ENCODE data around the gene ANGPTL8. TPM values are rescaled to one million over a fixed set of nuclear protein-coding genes. Genes with fewer than 3 reads are reported as not detected.

The ANGPTL8 gene
- total RNA-seq, 4 donors from 2014 or later = not detected

DNA sequence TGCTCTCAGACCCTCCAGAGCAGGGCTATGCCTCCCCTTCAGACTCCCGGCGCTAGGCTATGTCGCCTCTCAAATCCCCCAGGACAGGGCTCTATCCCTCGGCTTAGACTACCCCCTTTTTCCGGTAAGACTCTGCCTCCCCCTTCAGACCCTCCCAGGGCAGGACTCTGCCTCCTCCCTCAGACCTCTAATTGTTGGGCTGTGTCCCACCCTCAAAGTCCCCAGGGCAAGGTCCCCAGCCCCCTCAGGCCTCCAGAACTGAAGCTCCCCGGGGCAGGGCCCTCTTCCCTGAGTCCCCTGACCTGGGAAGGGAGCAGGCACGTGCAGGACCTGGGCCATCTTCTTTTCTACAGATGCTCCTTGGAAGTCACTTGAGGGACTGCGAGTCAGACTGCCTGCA lies 45.2 kb upstream of the ANGPTL8 start:
- Histone ChIP-seq H3K9me3 (no peaks in the 10 kb centered on the region), H3K36me3 (peaks cover 0 to 22% (median 0%) of the 10 kb centered on the region in 3 donors), H3K27me3 (no peaks in the 10 kb centered on the region), H3K4me3 (peak overlapping the region in 2 of 4 donors; percentile 7 to 77), H3K4me1 (peaks cover 0 to 53% (median 5%) of the 10 kb centered on the region in 4 donors), H3K27ac (peak overlapping the region in 3 of 4 donors; percentile 27 to 93 (median 64))
- no peak for DNase-seq
- TF ChIP-seq POLR2A (IDR thresholded peaks at IDR 0.05) = no peak
- TF ChIP-seq, protein P1, sequence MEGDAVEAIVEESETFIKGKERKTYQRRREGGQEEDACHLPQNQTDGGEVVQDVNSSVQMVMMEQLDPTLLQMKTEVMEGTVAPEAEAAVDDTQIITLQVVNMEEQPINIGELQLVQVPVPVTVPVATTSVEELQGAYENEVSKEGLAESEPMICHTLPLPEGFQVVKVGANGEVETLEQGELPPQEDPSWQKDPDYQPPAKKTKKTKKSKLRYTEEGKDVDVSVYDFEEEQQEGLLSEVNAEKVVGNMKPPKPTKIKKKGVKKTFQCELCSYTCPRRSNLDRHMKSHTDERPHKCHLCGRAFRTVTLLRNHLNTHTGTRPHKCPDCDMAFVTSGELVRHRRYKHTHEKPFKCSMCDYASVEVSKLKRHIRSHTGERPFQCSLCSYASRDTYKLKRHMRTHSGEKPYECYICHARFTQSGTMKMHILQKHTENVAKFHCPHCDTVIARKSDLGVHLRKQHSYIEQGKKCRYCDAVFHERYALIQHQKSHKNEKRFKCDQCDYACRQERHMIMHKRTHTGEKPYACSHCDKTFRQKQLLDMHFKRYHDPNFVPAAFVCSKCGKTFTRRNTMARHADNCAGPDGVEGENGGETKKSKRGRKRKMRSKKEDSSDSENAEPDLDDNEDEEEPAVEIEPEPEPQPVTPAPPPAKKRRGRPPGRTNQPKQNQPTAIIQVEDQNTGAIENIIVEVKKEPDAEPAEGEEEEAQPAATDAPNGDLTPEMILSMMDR (IDR thresholded peaks at IDR 0.05) = no peak

DNA sequence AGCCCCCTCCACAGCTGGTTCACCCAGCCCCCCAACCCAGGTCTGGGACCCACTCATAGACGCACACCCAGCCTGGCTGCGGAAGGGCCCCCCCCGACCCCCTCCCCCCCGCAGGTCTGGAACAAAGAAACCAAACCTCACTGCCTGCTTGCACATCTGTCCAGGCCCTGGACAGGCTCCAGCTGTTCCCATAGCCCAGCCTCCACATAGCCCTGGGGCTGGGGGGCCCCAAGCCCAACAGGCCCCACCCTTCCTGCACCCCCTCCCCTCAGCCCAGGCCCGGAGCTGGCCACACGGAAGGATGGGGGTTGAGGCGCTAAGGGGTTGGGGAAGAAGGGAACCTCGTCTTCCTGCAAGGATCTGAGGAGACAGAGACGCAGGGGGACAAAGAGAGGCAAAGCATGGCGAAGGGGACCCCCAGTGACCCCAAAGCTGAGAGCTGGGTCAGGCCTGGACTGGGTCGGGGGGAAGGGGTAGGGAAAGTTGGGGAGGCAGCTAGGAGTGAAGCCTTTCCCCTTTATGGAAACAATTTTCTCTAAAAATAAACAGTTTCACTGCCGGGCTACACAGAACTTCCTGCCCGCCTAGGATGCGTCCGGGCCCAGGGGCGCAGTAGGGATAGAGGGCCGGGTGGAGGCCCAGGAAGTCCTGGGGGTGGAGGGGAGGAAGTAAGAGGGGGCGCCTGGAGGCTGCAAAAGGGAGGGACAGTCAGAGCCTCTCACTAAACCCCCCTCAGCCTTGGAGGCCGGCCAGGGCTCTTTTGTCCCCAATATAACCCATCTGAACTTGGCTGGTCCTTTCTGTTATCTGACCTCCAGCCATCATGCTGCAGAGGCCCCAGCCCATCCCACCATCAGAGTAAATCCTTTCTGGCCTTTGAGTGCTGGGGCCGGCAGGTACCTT lies 44.5 kb upstream of the ANGPTL8 start:
- H3K9me3 ChIP-seq = no peaks in the 10 kb centered on the region
- H3K27ac ChIP-seq = peak overlapping the region in 3 of 4 donors; percentile 53 to 93 (median 64)
- TF ChIP-seq POLR2A (IDR thresholded peaks at IDR 0.05) = no peak
- TF ChIP-seq, protein P1 (IDR thresholded peaks at IDR 0.05) = no peak
- peaks cover 0 to 22% (median 0%) of the 10 kb centered on the region in 3 donors for H3K36me3 ChIP-seq
- H3K4me3 ChIP-seq = peak overlapping the region in 3 of 4 donors; percentile 7 to 77 (median 35)
- peaks cover 0 to 47% (median 5%) of the 10 kb centered on the region in 4 donors for H3K4me1 ChIP-seq
- no peaks in the 10 kb centered on the region for H3K27me3 ChIP-seq
- no peak for DNase-seq

DNA sequence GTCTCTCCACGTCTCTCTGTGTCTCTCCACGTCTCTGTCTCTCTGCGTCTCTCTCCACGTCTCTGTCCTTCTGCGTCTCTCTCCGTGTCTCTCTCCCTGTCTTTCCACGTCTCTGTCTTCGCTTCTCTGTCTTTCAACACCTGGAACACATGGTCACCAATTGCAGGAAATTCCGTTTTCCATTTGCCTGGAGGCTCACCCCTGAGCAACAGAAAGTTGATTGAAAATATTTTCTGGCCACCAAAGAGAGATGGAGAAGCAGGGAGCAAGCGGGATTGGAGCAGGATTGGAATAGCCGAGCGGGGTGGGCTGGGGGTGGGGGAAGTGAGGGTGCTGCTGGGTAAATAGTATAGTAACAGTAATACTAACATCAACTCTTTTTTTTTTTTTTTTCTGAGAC lies 43.7 kb upstream of the ANGPTL8 start:
- Histone ChIP-seq H3K36me3 (peaks cover 0 to 28% (median 0%) of the 10 kb centered on the region in 3 donors), H3K9me3 (no peaks in the 10 kb centered on the region), H3K4me3 (peak overlapping the region; percentile 35 to 77 (median 49)), H3K4me1 (peaks cover 0 to 41% (median 5%) of the 10 kb centered on the region in 4 donors), H3K27ac (peak overlapping the region in 2 of 4 donors; percentile 64 to 93), H3K27me3 (no peaks in the 10 kb centered on the region)
- no peak for DNase-seq
- TF ChIP-seq, protein P1 (IDR thresholded peaks at IDR 0.05) = no peak
- TF ChIP-seq POLR2A (IDR thresholded peaks at IDR 0.05) = no peak

DNA sequence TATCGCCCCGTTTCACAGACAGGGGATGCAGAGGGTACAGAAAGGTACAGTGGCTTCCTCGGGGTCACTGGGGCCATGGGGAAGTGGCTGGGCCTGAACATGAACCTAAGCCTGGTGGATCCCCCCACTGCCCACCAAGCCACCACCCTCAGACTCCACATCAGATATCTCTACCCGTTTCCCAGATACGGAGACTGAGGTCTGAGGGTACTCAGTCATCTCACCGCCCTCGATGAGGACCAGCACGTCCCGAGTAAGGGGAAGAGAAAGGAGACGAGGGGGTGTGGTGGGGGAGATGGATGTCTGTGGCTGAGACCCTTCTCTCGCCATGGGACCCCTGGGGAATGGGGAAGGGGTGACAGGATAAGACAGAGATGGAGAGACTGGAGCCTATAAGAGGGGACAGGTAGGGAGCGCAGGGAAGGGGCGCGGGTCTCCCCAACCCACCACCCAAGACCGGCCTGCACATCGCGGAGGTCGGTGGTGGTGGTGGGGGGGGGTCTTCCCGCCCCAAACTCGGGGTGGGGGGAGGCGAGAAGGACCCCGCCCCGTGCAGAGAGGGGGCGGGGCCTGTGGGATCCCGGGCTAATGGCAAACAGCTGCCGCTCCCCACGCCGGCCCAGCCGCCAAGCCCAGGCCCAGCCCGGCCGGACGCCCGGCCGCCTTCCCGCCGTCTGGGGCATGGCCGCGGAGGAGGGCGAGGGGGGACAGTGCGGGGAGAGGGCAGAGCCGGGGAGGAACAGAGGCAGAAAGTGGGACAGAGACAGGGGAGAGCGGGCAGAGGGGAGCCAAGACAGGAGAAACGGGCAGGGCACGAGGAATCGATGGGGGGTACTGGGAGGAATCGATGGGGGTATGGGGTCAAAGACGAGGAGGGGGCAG lies 42.8 kb upstream of the ANGPTL8 start:
- H3K27ac ChIP-seq = peak overlapping the region; percentile 66 to 95 (median 81)
- peaks cover 0 to 32% (median 0%) of the 10 kb centered on the region in 3 donors for H3K36me3 ChIP-seq
- DNase-seq = peak in 1 of 3 donors; percentile 63
- TF ChIP-seq POLR2A (IDR thresholded peaks at IDR 0.05) = no peak
- TF ChIP-seq, protein P1 (IDR thresholded peaks at IDR 0.05) = no peak
- H3K4me1 ChIP-seq = peaks cover 0 to 41% (median 5%) of the 10 kb centered on the region in 4 donors
- no peaks in the 10 kb centered on the region for H3K9me3 ChIP-seq
- peak overlapping the region; percentile 45 to 82 (median 65) for H3K4me3 ChIP-seq
- no peaks in the 10 kb centered on the region for H3K27me3 ChIP-seq
